ENCODE measurements around the gene TEX22.
"Not testable (repeated sequence)": the region's sequence is repeated elsewhere in the genome, so short reads cannot be mapped to it uniquely, and the experiment has no call there.

Gene TEX22

GRCh38 chr14:105398044-105398725 lies at the start of gene TEX22:
TEX22 (plus strand) TSS chr14:105398538; CDS start chr14:105399341, 803 bp downstream.
- peak; percentile 89 for DNase-seq

GRCh38 chr14:105348945-105349699 lies 49.2 kb upstream of the TEX22 start:
- no peak for DNase-seq

- no peak for DNase-seq
Observed at GRCh38 chr14:105349992-105350391, 48.3 kb upstream of the TEX22 start.

GRCh38 chr14:105350450-105351244 lies 47.7 kb upstream of the TEX22 start:
- no peak for DNase-seq

GRCh38 chr14:105351410-105351809 lies 46.9 kb upstream of the TEX22 start:
- no peak for DNase-seq

GRCh38 chr14:105351920-105352851 lies 46.2 kb upstream of the TEX22 start:
- DNase-seq, result peak; percentile 88

- no peak for DNase-seq
Observed at GRCh38 chr14:105353136-105353535, 45.2 kb upstream of the TEX22 start.

- no peak for DNase-seq
Observed at GRCh38 chr14:105354541-105354940, 43.8 kb upstream of the TEX22 start.

GRCh38 chr14:105355049-105355575 lies 43.2 kb upstream of the TEX22 start:
- no peak for DNase-seq

- DNase-seq, result no peak
Observed at GRCh38 chr14:105355850-105356604, 42.3 kb upstream of the TEX22 start.

- DNase-seq, result no peak
Observed at GRCh38 chr14:105356927-105357326, 41.4 kb upstream of the TEX22 start.

GRCh38 chr14:105357626-105358025 lies 40.7 kb upstream of the TEX22 start:
- DNase-seq, result no peak

- DNase-seq, result no peak
Observed at GRCh38 chr14:105358140-105358846, 40.0 kb upstream of the TEX22 start.

- DNase-seq, result no peak
Observed at GRCh38 chr14:105358943-105359342, 39.4 kb upstream of the TEX22 start.

GRCh38 chr14:105361412-105361811 lies 36.9 kb upstream of the TEX22 start:
- not testable (repeated sequence) for DNase-seq

GRCh38 chr14:105363847-105364708 lies 34.3 kb upstream of the TEX22 start:
- DNase-seq, result peak; percentile 60

- DNase-seq, result no peak
Observed at GRCh38 chr14:105365101-105365500, 33.2 kb upstream of the TEX22 start.

- no peak for DNase-seq
Observed at GRCh38 chr14:105365681-105366080, 32.7 kb upstream of the TEX22 start.

- no peak for DNase-seq
Observed at GRCh38 chr14:105366386-105367074, 31.8 kb upstream of the TEX22 start.

All from CD4-positive, alpha-beta T cell treated with Interleukin-12 subunit alpha and Interleukin-12 subunit beta, for 1 hour (primary cell).